ENCODE measurements around the gene EVI2B.

GRCh38 chr17:31283841-31284240, 30.0 kb downstream of the EVI2B start:
- TF ChIP-seq, protein P1, sequence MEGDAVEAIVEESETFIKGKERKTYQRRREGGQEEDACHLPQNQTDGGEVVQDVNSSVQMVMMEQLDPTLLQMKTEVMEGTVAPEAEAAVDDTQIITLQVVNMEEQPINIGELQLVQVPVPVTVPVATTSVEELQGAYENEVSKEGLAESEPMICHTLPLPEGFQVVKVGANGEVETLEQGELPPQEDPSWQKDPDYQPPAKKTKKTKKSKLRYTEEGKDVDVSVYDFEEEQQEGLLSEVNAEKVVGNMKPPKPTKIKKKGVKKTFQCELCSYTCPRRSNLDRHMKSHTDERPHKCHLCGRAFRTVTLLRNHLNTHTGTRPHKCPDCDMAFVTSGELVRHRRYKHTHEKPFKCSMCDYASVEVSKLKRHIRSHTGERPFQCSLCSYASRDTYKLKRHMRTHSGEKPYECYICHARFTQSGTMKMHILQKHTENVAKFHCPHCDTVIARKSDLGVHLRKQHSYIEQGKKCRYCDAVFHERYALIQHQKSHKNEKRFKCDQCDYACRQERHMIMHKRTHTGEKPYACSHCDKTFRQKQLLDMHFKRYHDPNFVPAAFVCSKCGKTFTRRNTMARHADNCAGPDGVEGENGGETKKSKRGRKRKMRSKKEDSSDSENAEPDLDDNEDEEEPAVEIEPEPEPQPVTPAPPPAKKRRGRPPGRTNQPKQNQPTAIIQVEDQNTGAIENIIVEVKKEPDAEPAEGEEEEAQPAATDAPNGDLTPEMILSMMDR (conservative IDR thresholded peaks at IDR 0.05), result no peak
- TF ChIP-seq EZH2 (IDR thresholded peaks at IDR 0.05; ENCODE audit: low read depth), result no peak

Data from PC-9 (cell line).